CD4-positive, alpha-beta T cell treated with Interleukin-1 beta for 1 hour (primary cell): Measurements from ENCODE around the gene CUL4A.
"Not testable (repeated sequence)": the region's sequence is repeated elsewhere in the genome, so short reads cannot be mapped to it uniquely, and the experiment has no call there.

Source experiments
- DNase-seq, 2 donors: peaks; one replicate each; pipeline ENCODE4 v3.0.0-alpha.2; 2020 to 2022

Gene CUL4A

GRCh38 chr13:113209336-113209758 lies at the start of gene CUL4A:
Gene CUL4A (plus strand): TSS chr13:113209613. CDS start chr13:113209628, 15 bp downstream.
- peak; percentile 72 to 79 for DNase-seq

- DNase-seq, result no peak
These were observed 49.7 kb upstream of the CUL4A start for GRCh38 chr13:113159701-113160100.

- DNase-seq, result no peak
These were observed 48.4 kb upstream of the CUL4A start for GRCh38 chr13:113160983-113161382.

- DNase-seq, result no peak
These were observed 48.0 kb upstream of the CUL4A start for GRCh38 chr13:113161433-113161832.

GRCh38 chr13:113161975-113162374 lies 47.4 kb upstream of the CUL4A start:
- not testable (repeated sequence) for DNase-seq

DNA sequence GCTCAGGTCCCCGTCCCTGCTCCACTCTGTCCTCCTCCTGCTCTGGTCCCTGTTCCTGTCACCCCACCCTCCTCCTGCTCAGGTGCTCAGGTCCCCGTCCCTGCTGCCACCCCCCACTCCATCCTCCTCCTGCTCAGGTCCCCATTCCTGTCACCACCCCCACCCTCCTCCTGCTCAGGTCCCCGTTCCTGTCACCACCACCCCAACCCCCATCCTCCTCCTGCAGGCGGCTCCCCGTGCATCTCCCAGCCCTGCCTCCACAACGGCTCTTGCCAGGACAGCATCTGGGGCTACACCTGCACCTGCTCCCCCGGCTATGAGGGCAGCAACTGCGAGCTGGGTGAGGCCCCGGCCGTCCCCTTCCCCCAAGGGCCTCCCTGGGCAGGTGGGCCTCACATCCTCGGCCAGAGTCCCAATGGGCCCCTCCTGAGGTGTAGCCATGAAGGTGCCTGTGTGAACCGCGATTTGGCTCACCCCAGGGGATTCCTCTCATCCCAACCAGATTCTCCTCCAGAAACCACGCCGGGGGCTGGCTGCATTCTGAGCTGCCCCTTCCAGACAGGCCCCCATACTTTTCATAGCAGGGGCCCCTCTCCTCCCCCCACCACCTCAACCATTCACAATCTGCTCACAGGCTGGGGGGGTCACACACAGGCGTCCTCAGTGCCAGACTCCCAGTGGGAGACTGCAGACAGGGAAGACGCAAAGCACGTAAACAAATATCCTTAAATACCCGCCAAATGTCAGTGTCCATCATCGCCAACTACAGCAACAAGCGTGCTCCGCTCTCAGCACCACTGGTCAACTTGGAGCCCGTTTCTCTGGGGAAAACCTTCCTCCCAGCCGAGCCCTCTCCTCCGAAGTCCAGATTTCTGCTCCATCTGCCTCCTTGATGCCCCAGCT lies 46.4 kb upstream of the CUL4A start:
- DNase-seq, result no peak

- no peak for DNase-seq
These were observed 44.9 kb upstream of the CUL4A start for GRCh38 chr13:113164492-113164891.

GRCh38 chr13:113166266-113166665 lies 43.1 kb upstream of the CUL4A start:
- no peak for DNase-seq

GRCh38 chr13:113166681-113167080 lies 42.7 kb upstream of the CUL4A start:
- no peak for DNase-seq

GRCh38 chr13:113167155-113167554 lies 42.3 kb upstream of the CUL4A start:
- no peak for DNase-seq

DNA sequence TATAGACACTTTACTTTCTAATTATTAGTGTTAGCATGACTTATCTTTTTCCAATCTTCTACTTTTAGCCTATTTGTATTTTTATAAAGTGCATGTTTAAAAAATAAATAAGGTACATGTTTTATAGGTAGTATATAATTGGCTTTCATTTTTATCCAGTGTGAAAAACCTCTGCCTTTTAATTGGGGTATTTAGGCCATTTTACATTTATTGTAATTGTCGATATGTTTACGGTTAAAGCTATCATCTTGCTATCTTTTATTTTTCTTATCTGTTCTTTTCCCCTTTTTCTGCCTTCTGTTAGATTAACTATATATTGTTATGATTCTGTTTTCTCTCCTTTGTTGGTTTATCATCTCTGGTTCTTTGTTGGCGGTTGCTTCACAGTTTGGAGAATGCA lies 41.8 kb upstream of the CUL4A start:
- DNase-seq, result no peak

- DNase-seq, result no peak
These were observed 41.2 kb upstream of the CUL4A start for GRCh38 chr13:113168211-113168610.

DNA sequence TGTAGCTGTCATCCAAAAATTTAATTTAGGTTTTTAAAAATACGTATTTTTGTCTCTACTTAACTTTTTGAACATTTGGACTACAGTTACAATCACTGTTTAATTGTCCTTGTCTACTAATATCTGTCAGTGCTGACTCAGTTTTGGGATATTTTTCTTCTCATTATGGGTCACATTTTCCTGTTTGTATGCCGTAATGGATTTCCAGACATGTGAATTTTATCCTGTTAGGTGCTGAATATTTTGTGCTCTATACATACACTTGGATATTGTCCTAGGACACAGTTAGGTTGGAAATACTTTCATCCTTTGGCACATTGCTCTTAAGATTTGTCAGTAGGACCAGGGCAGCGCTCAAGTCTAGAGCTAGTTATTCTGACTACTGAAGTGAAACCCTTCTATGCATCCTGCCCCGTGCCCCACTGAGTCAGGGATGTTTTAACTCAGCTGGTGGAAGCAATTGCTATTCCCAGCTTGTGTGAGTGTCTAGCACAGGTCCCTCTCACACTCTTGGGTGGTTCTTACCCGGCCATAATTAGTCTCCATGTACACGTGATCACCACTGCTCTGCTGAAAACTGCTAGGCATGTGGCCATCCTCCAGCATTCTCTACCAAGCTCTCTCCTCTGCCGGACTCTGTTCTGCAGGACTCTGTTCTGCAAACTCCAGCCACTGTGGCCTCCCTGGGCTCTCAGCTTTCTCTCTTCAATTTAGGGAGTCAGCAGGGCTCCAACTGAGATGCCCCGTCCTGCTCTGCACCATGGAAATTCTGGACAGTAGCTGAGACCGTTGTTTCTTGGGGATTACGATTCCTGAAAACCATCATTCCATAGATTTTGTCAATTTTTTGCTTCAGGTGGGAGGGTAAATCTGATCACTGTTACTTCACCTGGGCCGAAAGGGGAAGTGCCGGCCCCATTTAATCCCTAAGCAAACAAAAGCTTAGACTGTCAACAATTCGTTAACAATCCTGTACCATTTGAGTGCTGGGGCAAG lies 39.8 kb upstream of the CUL4A start:
- no peak for DNase-seq

DNA sequence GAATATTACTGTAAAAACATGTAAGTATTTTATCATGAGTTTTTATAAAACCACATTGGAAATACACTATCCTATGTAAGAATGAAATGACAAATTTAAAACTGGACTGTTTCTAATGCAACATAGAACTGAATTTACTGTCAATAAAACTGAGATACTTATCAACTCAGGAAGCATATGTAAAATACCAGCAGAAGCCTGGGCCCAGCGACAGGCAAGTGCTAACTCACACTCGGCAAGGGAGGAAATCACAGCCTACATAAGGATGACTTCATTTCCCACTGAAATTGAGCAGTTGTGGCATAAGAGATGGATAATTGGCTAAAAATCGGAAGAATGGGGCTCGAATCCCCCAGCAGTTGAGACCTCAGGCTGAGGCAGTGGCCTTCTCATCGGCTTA lies 38.9 kb upstream of the CUL4A start:
- DNase-seq, result no peak

GRCh38 chr13:113171250-113172125 lies 37.9 kb upstream of the CUL4A start:
- DNase-seq, result no peak

GRCh38 chr13:113172419-113172926 lies 36.9 kb upstream of the CUL4A start:
- no peak for DNase-seq

GRCh38 chr13:113176280-113176679 lies 33.1 kb upstream of the CUL4A start:
- DNase-seq, result peak; percentile 75 to 84

- no peak for DNase-seq
These were observed 32.6 kb upstream of the CUL4A start for GRCh38 chr13:113176822-113177221.

DNA sequence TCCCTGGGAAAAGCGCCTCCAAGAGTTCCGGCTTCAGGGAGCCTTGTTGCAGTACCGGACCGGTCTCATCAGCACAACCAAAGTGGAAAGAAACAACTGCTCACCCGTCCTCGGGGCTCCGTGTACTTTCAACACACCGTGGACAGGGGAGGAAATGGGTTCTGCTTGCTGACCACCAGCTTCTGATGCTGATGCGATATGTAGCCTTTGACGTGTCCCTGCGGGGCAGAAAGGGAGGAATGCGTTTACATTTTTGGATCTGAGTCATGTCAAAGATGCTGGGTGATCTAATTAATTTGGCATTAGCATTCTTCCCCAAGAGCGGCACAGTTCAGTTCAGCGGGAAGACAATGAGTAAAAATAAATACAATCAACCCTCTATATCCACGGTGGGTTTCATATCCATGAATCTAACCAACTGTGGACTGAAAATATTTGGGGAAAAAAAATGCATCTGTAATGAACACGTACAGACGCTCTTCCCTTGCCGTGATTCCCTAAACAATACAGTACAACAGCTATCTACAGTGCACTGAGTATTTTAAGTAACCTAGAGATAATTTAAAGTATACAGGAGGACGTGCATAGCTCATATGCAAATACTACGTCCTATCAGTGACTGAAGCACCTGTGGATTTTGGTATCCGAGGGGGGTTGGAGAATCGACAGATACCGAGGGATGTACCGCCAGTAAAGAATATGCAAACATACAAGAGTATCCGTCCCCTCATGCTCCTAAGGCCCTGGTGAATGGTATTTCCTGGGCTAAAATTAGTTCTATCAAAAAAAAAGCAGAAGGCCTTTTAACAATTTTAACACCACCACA lies 31.1 kb upstream of the CUL4A start:
- no peak for DNase-seq

GRCh38 chr13:113178896-113179167 lies 30.6 kb upstream of the CUL4A start:
- no peak for DNase-seq
